Urinary bladder (tissue), 4 donors: ENCODE data around the gene IGF2BP2. TPM values are rescaled to one million over a fixed set of nuclear protein-coding genes. Genes with fewer than 3 reads are reported as not detected.

Experiments
- DNase-seq: peaks from one replicate; pipeline ENCODE4 v3.0.0-alpha.2; 2015; ENCODE audit errors: extremely low spot score
- H3K27ac ChIP-seq: one replicate; pipeline ENCODE4 v1.5.1; 2013; ENCODE audit warnings: low read depth, mild to moderate bottlenecking, moderate library complexity
- H3K36me3 ChIP-seq: one replicate; pipeline ENCODE4 v1.6.1; 2013; ENCODE audit warnings: mild to moderate bottlenecking, moderate library complexity; ENCODE audit not compliant: insufficient read depth
- H3K4me1 ChIP-seq: one replicate; pipeline ENCODE4 v1.6.1; 2013; ENCODE audit warnings: mild to moderate bottlenecking, moderate library complexity; ENCODE audit not compliant: insufficient read depth
- H3K4me3 ChIP-seq: one replicate; pipeline ENCODE4 v1.5.1; 2013; ENCODE audit warnings: low read depth, low read length
- WGBS: extraction: QIAGEN DNeasy Blood & Tissue Kit; methylation state at CpG from one replicate; pipeline ENCODE4 v1.1.7; 2013; 5-methylcytosine and 5-hydroxymethylcytosine counted together
- polyA plus RNA-seq: library from polyadenylated mRNA; stranded (reverse); fragments of 200-250 nt; gene quantifications from one replicate; pipeline ENCODE4 v1.2.3, GENCODE V29; 2013
- total RNA-seq: library from RNA; depleted of rRNA; stranded (reverse); fragments of >200 nt; gene quantifications from one replicate; pipeline ENCODE4 v1.2.3, GENCODE V29; 2014
- donor health status: healthy with polysubstance abuse.
- donor health status: healthy.

The IGF2BP2 gene
- total and polyA plus RNA-seq, 2 donors: 6.8 to 42.7 TPM

DNA sequence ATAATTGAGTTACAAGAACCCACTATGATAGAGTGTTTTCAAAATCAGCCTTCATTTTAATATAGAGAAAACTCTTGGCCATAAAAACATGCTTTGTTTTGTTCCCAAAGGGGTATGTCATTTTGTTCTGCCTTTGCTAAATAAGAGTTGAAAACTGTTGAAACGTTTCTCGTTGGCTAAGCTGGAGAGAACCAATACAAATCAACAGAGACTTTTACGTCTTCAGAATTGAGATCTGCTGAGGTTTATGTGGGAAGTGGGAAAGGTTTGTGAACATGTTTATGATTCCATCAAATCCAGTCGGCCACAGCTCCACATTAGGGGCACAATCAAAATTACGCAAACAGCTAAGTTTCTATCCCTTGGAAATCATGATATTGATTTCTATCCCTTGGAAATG lies 102.0 kb downstream of the IGF2BP2 start:
- Histone ChIP-seq H3K36me3 (no peaks in the 10 kb centered on the region), H3K4me3 (no peak overlapping the region), H3K27ac (no peak overlapping the region), H3K4me1 (no peaks in the 10 kb centered on the region)
- 62% methylated on average over 5 of the region's 5 CpGs for WGBS
- no peak for DNase-seq

DNA sequence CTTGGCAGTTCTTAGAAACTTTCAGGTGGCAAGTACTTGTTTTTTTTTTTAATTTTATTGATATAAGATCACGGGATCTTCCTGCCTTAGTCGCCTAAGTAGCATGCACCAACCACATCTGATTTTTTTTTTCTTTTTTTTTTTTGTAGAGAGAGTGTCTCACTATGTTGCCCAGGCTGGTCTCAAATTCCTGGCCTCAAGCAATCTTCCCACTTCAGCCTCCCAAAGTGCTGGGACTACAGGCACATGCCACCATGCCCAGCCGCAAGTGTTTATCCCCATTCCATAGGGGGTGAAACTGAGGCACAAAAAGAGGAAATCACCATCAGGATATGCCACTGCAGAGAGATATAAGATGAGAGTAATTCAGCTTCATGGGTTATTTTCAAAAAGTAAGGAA lies 102.9 kb downstream of the IGF2BP2 start:
- WGBS: 88% methylated on average over 3 of the region's 3 CpGs
- DNase-seq: no peak
- no peaks in the 10 kb centered on the region for H3K36me3 ChIP-seq
- H3K4me1 ChIP-seq: no peaks in the 10 kb centered on the region
- no peak overlapping the region for H3K4me3 ChIP-seq
- H3K27ac ChIP-seq: no peak overlapping the region

DNA sequence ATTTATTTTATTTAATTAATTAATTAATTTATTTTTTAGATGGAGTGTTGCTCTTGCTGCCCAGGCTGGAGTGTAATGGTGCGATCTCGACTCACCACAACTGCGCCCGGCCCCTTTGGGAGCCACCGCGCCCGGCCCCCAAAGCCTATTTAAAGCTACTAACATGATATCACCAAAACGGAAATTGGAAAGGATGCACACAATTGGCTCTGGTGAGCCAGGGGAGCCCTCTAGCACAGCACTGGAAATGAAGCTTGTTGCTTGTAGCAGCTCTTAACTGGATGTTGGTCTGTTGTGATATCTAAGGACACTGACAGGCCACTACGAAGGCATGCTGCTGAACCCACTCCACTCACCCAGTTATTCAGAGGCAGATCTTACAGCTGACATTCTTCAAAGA lies 104.5 kb downstream of the IGF2BP2 start:
- Histone ChIP-seq H3K4me3 (no peak overlapping the region), H3K27ac (no peak overlapping the region), H3K36me3 (no peaks in the 10 kb centered on the region), H3K4me1 (no peaks in the 10 kb centered on the region)
- WGBS: 96% methylated on average over 9 of the region's 9 CpGs
- no peak for DNase-seq

DNA sequence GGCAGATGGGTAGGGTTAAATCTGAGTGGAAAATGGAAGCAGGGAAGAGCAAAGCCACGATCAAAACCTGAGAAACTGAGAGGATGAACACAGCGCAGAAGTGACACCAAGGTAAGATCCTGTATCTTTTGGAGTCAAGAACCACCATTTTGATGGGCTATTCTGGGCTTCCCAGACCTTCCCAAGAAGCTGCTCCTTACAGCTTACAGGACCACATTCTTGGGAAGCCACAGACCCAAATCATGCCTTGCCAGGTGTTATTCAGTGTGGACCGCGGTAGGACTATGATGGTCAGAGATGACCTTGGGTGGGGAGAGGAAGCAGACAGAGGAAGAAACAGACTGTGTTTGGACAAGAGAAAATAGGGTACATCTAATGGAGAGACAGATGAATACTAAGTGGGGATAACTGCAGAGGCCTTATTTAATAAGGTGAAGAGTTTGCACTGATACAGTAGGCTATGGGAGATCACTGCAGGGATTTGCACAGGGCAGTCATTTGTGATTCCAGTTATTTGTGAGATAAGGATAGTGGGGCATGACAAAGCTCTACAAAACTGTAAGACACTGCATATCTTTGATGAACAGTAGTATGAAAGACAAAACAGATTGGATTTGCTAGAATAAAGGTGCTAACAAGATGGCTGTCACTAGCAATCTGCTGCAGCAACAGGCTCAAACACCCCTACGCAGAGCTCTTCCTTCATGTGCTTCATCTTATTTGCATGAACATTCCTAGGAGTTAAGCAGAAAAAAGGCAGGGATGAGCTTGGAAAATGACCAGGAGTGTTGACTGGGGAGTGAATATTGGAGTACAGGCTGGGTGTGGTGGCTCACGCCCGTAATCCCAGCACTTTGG lies 105.9 kb downstream of the IGF2BP2 start:
- no peak for DNase-seq
- Histone ChIP-seq H3K4me1 (no peaks in the 10 kb centered on the region), H3K27ac (no peak overlapping the region), H3K36me3 (no peaks in the 10 kb centered on the region), H3K4me3 (no peak overlapping the region)
- 98% methylated on average over 7 of the region's 7 CpGs for WGBS

DNA sequence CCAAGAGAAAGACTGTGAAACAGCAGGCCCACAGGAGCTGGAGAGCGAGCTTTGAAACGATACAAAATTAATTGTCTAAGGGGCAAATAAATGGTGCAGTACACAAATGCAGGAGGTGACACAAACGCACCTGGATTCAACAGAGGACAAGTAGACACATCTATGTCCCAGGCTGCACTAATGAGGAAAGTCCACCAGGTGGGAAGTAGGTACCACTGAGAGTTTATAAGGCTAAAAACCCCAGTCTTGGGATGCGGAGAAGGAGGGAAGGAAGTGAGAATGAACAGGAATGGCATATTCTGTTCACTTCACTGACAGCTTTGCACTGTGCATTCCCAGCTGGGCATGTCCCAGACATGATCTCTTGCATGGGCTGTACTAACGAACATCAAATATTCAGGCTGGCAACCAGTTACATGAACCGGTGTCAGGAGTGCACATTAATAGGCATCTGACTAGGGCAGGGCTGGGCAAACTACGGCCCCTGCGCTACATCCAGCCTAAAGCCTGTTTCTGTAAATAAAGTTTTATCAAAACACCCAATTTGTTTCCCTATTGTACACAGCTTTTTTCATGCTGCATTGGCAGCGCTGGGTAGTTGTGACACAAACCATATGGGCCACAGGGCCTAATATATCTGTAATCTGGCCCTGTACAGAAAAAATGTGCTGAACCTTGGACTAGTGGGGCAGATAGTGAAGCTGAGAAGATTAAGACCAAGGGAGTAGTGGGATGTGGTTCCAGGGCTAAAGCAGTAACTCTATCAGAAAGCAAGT lies 107.0 kb downstream of the IGF2BP2 start:
- Histone ChIP-seq H3K27ac (no peak overlapping the region), H3K4me1 (no peaks in the 10 kb centered on the region), H3K4me3 (no peak overlapping the region), H3K36me3 (no peaks in the 10 kb centered on the region)
- no peak for DNase-seq
- 82% methylated on average over 9 of the region's 9 CpGs for WGBS

DNA sequence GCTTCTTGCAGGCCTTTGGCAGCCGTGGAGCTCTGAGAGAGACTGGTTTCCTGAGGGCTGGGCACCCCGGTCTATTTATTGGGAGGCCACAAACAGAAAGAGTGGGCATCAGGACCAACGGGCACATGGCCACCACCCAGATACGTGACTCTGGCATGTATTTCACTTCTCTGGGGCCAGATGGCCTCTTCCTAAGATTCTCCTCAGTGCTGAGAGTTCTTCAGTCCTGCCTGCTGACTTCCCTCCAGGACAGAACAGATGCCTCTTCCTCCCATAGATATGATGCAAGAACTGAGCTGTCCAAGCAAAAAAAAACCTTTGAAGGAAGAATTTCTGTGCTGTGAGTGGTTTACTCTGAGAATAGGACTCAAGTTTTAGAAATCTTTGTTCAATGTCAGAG lies 107.7 kb downstream of the IGF2BP2 start:
- no peak overlapping the region for H3K4me3 ChIP-seq
- 49% methylated on average over 4 of the region's 4 CpGs for WGBS
- no peak for DNase-seq
- no peak overlapping the region for H3K27ac ChIP-seq
- no peaks in the 10 kb centered on the region for H3K4me1 ChIP-seq
- no peaks in the 10 kb centered on the region for H3K36me3 ChIP-seq

DNA sequence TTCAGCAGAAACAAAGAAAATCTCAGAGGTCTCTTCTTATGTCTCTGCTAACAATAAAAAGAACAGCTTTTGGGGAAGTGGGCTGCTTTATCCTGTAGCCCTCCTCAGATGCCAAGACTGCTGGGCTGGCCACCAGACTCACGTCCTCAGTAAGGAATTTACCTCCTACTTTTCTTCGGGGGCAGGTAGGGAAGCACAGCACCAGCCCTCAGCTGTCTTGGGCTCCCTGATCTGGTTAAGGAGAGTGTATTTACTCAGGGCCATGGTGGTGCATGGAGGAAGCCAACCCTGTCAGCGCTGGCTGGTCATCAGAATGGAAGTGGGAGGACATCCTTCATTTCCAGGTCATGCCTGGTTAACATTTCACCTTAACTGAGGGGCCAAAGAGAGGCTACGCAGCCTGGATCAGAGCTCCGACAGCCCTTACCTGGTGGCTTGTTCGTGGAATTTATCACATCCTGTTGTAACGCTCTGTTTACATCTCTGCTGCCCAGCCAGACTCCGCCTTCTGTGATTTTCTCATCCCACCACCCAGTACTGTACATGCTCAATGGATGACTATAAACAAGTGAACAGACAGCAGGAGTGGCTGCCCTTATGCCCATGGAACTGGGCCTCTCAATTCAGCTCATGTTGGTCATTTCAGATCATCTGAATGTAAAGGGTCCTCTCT lies 108.3 kb downstream of the IGF2BP2 start:
- no peak overlapping the region for H3K27ac ChIP-seq
- H3K36me3 ChIP-seq: no peaks in the 10 kb centered on the region

DNA sequence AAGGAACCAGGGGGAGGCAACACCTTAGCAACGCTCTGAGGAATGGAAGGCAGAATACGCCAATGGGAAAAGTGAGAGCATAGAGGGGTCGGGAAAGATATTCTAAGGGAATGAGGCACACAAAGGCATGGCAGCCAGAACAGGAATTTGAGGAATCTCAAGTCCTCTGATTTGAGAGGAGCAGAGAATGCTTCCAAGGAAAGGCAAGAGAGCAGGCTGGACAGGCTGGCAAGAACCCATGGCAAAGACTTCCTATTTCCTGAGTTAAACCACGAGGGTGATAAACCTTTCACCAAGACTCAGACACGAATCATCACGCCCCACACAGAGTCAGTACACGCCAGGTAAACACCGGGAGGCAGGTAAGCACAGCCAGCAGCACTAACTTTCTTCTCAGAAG lies 109.8 kb downstream of the IGF2BP2 start:
- Histone ChIP-seq H3K4me1 (no peaks in the 10 kb centered on the region), H3K4me3 (no peak overlapping the region), H3K27ac (no peak overlapping the region), H3K36me3 (no peaks in the 10 kb centered on the region)
- 55% methylated on average over 8 of the region's 8 CpGs for WGBS
- no peak for DNase-seq

More for the DNA sequence above, 108.3 kb downstream of the IGF2BP2 start:
- WGBS: 58% methylated on average over 8 of the region's 8 CpGs
- no peak overlapping the region for H3K4me3 ChIP-seq
- DNase-seq: no peak
- H3K4me1 ChIP-seq: no peaks in the 10 kb centered on the region

DNA sequence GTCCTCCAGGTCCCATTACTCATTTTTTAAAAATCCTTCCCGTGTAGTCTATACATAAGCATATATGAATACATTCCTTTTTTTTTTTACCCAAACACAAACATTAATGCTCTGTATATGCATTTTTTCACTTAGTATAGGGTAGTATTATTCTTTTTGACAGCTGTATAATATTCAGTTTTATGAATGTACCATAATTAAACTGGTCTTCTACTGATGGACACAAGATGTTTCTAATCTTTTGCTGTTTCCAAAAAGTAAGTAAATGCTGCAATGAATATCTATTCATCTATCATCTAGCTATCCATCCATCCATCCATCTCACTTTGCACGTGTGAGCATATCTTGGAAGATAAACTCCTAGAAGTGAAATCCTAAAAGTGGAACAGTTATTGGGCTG lies 110.8 kb downstream of the IGF2BP2 start:
- Histone ChIP-seq H3K4me3 (no peak overlapping the region), H3K27ac (no peak overlapping the region), H3K36me3 (no peaks in the 10 kb centered on the region), H3K4me1 (no peaks in the 10 kb centered on the region)
- 96% methylated on average over 2 of the region's 2 CpGs for WGBS
- no peak for DNase-seq

DNA sequence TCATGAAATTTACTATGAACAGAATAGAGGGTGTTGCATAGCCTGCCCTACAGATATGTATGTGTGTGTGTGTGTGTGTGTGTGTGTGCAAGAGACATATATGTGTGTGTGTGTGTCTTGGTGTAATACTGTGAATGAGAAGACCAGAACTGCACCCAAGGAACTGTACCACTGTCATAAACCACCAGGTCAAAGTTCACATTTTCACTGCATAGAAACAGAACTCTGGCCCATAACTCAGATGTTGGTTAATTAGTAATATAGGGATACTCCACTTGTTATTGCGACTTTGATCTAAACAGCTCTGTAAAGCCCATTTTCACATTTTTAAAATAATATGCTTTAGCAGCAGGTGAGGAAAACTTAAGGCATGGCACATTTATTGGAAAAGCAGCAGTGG lies 111.8 kb downstream of the IGF2BP2 start:
- DNase-seq: no peak
- H3K36me3 ChIP-seq: no peaks in the 10 kb centered on the region
- 96% methylated on average over 1 of the region's 1 CpG for WGBS
- no peak overlapping the region for H3K4me3 ChIP-seq
- H3K4me1 ChIP-seq: no peaks in the 10 kb centered on the region
- no peak overlapping the region for H3K27ac ChIP-seq

DNA sequence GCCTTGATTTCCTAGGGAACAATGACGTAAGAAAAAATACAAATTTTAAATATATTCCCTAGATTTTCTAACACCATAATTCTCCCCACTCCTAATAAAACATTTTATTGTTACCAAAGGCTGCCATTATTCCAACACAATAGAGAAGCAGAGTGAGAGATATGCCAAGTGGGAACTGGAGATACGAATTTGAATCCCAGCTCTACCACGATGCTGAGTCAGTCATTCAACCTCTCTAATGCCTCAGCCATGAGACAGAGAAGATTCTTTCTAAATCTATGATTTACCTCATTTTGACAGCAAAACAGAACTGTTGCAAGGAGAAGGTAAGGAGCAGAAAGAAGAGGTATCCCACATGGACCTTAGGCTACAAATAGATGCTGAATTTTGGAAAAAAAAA lies 112.5 kb downstream of the IGF2BP2 start:
- WGBS: 87% methylated on average over 3 of the region's 3 CpGs
- no peak overlapping the region for H3K27ac ChIP-seq
- no peaks in the 10 kb centered on the region for H3K36me3 ChIP-seq
- H3K4me3 ChIP-seq: no peak overlapping the region
- DNase-seq: no peak
- no peaks in the 10 kb centered on the region for H3K4me1 ChIP-seq

DNA sequence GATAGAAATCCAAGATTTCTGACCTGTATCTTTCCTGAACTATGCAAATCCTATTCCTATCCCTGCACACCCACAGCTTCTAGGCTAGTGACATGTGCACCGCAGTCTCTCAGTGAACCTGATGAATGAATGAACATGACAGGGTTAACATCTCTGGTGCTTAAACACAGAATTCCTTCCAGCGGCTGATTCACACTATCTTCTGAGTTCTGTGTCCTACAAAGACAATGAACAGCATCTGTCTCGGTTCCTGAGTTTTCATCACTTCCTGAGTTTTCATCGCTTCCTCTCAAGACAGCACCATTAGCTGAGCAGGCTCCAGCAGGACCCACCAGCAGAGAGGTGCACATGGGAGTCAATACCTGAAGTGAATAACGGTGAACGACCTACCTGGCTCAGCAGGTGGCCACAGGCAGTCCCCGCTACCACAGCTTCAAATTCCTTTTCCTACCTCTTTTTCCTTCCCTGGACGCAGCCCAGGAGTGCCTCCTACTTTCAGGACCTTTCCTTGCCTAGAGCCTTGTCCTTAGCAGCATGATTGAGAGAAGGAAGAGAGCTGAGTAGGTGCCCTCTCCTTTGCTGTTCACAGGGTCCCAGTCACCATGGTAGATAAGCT lies 113.5 kb downstream of the IGF2BP2 start:
- H3K4me3 ChIP-seq: no peak overlapping the region
- no peaks in the 10 kb centered on the region for H3K36me3 ChIP-seq
- DNase-seq: no peak
- WGBS: 60% methylated on average over 8 of the region's 8 CpGs
- no peak overlapping the region for H3K27ac ChIP-seq
- no peaks in the 10 kb centered on the region for H3K4me1 ChIP-seq

DNA sequence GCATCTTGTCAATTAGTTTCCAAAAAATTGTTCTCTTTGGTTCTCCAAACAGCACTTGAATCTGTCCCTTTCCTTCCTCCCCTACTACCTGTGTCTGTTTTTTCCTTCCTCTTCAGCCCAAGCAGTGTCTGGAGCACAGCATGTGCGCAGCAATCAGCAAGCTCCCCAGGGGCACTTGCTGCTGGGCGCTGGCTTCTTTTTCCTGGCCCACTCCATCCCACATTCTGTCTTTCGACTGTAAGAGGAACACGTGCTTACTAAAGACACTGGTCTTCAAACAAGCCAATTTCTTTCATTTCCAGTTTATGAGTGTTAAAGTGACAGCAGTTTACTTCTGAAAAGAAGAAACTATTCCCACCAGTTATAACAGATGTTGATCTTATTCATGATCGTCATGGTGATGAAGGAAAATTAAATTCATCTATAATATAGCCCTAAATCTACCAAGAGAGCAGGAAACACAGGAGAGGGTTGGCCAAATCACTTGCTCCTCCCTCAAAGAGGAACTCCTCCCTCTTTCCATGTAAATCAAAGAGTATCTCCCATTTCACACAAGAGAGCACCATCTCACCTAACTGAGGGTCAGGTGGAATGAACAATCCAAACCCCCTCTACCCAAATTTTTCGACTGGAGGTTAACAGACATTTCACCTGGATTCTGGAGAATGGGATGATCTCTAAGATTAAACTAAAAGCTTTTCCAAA lies 115.4 kb downstream of the IGF2BP2 start:
- H3K27ac ChIP-seq: no peak overlapping the region
- 56% methylated on average over 6 of the region's 6 CpGs for WGBS
- H3K36me3 ChIP-seq: no peaks in the 10 kb centered on the region
- no peaks in the 10 kb centered on the region for H3K4me1 ChIP-seq
- no peak for DNase-seq
- no peak overlapping the region for H3K4me3 ChIP-seq
